Fibroblast of skin of scalp (primary cell): ENCODE measurements around the gene MAPK14.

Source experiments
- DNase-seq: peaks from one replicate; pipeline ENCODE4 v3.0.0-alpha.2; 2013

The MAPK14 gene

GRCh38 chr6:36104836-36105235 lies 77.2 kb downstream of the MAPK14 start:
- DNase-seq, result no peak

- no peak for DNase-seq
These were observed 81.5 kb downstream of the MAPK14 start for GRCh38 chr6:36109092-36109491.

DNA sequence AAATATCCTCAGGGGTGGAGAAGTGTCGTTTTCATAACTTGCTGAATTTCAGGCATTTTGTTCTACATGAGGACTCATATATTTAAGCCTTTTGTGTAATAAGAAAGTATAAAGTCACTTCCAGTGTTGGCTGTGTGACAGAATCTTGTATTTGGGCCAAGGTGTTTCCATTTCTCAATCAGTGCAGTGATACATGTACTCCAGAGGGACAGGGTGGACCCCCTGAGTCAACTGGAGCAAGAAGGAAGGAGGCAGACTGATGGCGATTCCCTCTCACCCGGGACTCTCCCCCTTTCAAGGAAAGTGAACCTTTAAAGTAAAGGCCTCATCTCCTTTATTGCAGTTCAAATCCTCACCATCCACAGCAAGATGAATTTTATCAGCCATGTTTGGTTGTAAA lies 82.4 kb downstream of the MAPK14 start:
- DNase-seq, result no peak

DNA sequence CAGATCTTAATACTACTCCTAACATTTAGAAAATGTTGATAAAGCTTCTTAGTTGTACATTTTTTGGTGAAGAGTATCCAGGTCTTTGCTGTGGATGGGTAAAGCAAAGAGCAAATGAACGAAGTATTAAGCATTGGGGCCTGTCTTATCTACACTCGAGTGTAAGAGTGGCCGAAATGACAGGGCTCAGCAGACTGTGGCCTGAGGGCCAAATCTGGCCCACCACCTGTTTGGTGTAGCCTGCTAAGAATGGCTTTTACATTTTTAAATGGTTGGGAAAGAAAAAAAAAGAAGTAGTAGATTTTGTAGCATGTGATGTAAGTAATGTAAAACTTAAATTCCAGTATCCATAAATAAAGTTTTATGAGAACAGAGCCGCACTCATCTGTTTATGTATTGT lies 83.3 kb downstream of the MAPK14 start:
- no peak for DNase-seq

GRCh38 chr6:36111526-36111925 lies 83.9 kb downstream of the MAPK14 start:
- DNase-seq, result no peak

DNA sequence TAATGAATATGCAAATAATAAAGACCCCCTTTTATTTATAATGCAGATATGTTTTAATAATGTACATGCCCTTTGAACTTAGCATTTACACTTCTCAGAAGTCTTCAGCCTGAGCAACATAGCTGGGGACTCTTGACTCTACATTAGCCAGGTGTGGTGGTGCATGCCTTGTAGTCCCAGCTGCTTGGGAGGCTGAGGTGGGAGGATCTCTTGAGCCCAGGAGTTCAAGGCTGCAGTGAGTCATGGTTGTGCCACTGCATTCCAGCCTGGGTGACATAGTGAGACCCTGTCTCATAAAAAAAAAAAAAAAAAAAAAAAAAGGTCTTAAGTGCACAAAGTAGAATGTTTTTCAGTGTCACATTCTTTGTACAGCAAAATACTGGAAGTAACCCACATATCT lies 85.4 kb downstream of the MAPK14 start:
- no peak for DNase-seq

- no peak for DNase-seq
These were observed 86.1 kb downstream of the MAPK14 start for GRCh38 chr6:36113703-36114102.

DNA sequence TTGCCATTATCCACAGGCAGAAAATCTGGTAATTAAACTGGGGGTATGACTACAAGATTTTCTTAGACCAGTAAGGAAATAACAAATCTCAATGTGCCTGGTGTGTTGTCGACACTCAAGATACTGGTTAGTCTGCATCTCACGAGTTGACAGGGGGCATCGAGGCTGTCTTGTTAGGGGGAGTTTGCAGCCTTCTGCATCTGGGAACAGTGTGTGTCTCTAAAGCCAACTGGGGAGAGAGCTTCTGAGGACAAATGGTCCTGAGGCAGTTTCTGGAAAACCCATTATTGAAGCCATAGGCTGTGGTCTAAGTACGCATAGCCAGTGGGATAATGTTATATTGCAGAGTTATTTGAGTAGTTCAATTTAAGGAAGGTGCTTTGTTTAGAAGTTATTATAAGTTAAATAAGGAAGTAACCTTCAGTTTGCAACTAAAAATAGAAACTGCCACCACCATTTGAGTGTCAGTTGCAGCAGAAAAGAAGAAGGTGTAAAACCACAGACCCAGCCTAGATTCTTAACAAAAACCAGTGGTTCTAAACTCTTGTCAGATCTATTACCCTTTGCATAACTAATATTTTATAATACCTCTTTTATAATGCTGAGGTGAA lies 87.3 kb downstream of the MAPK14 start:
- DNase-seq, result no peak

DNA sequence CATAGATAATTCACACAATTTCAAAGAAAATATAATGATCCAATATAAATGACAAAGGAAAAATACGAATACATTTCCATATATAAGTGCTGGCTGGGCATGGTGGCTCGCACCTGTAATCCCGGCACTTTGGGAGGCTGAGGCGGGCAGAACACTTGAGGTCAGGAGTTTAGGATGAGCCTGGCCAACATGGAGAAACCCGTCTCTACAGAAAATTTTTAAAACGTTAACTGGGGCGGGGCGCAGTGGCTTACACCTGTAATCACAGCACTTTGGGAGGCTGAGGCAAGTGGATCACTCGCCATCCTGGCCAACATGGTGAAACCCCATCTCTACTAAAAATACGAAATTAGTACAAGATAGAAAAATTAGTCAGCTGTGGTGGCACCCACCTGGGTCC lies 87.8 kb downstream of the MAPK14 start:
- no peak for DNase-seq

DNA sequence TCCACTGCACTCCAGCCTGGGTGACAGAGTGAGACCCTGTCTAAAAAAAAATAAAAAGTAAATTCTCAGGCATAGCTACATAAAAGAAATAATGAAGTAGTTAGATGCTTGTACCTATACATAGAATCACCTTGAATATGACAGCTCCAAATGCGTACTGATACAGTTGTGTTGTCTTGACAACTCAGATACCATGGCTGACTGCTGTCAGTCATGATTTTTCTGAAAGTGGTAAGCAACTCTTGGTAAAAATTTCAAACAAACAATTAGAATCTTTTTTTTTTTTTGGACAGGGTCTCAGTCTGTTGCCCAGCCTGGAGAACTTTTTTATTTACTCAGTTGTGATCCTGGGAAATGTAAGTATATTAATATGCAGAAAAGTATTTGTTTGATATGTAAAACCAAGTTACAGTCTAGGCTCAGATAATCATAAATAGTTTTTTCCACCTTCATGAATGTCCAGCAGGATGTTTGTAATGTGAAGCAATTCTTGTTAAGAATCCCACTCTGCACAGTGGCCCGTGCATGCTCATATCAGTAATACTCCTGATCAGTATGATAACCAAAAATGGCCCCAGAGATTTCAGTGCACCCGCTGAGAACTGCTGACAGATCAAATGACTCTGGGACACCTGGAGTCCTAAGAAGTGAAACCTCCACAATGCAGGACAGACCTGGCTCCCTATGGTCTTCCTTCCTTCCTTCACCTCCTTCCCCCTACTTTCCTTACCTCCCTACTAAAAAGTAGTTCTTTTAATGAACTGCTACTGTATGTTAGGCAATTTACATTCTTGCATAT lies 88.7 kb downstream of the MAPK14 start:
- DNase-seq, result no peak

- no peak for DNase-seq
These were observed 89.3 kb downstream of the MAPK14 start for GRCh38 chr6:36116943-36117342.

DNA sequence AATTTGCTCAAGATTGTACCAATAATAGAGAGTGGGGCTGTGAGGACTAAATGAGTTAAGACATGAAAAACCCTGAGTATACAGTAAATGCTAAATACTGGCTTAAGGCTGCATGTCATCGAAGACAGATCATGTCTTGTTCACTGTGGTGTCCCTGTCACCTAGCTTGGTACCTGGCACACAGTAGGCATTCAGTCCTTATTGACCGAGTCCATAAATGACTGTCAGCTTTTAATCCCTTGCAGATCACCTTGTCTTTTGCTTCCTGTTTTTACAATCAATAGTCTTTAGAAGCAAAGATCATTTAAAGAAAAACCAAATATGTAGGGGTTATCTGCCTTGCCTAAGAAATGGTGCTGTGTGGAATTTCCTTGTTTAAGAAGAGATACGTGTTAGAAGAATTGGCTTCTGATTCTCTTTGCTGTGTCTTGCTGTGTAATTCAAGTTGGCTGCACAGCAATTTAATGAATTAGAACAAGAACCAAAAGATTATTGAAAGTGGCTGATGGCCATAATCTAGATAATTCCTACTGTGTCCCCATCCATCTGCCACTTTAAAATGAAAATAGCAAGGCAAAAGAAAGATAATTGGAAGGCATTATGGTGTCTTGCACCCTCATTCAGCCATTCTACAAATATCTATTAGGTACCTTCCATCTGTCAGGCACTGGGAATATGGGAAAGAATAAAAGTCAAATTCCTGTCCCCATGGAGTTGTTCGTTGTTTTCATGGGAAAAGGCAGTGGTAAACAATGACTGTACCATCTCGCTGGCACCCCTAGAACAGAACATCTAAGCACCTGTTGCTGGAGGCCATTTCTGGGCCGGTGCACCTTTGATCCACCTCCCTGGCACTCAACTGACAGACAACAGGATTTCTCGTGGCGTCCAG lies 90.3 kb downstream of the MAPK14 start:
- DNase-seq, result no peak

- DNase-seq, result no peak
These were observed 91.0 kb downstream of the MAPK14 start for GRCh38 chr6:36118550-36119107.

GRCh38 chr6:36119209-36119608 lies 91.6 kb downstream of the MAPK14 start:
- DNase-seq, result no peak

GRCh38 chr6:36120018-36120417 lies 92.4 kb downstream of the MAPK14 start:
- DNase-seq, result no peak

GRCh38 chr6:36120539-36120938 lies 92.9 kb downstream of the MAPK14 start:
- DNase-seq, result no peak

GRCh38 chr6:36120979-36121786 lies 93.6 kb downstream of the MAPK14 start:
- peak; percentile 31 for DNase-seq

DNA sequence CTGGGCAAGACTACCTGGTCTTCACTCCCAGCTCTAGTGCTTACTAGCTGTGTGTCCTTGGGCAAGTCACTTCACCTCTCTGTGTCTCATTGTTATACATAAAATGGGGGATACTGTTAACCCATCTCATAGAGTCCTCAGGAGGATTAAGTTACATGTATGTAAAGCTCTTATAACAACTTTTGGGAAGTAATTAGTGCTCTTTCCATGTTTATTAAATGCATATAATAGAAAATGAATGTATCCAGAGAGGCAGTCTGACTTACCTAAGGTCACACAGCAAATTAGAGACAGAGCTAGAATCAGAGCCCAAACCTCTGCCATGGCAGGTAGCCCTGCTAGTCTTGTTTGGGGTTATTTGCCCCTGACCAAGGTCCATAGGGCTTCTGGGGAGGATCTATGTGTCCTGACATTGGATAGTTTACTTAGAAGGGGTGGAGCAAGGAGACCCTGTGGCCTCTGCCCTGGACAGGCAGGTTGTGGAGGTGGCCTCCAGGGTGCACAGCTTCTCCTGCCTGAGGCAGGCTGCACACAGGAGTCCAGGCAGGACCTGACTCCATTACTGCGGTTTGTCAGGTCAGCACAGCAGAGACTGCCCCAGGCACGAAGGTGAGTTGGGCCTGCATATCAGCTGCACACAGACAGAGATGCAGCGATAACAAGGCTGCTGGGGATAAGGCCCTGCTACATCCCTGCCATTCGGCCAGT lies 94.3 kb downstream of the MAPK14 start:
- DNase-seq, result no peak

DNA sequence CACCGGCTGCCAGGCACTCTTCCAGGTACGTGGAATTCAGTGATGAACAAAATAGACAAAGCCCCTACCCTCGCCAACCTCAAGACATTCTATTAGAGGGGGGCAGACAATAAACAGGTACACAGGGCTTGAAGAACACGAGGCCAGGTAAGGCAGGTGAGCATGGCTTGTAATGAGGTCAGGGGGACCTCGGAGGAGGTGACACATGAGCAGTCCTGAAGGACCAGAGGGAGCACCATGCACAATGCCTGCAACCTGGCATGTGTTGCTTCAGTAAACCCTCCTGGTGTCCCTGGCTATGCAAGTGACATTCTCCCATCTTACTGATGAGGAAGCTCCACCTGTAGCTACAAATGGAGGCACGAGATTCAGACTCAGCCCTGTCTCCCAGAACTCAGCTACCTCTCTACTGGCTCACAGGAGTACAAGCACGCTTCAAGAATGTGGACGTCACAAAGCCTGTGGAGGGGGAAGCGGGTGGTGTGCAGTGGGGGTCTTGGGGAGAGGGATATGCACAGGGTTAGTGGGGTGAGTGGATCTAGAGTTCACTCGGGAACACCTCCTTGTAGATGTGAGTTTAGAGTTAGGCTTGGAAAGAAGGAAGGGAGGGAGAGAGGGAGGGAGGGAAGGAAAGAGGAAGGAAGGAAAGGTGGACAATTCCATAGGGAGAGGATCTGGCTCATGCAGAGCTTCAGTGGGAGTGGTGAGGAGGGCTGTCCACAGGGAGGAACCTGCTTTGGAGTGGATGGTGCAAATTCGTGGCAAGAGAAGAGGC lies 95.1 kb downstream of the MAPK14 start:
- DNase-seq, result no peak

- peak; percentile 77 for DNase-seq
These were observed 95.9 kb downstream of the MAPK14 start for GRCh38 chr6:36123270-36124139.
